ENCODE data around the gene PLA2G4B.

GRCh38 chr15:41828807-41829141 is 9.9 kb upstream of the PLA2G4B start:
- TF ChIP-seq CTCF (conservative IDR thresholded peaks at IDR 0.05) (no peak), EZH2 (IDR thresholded peaks at IDR 0.05; ENCODE audit: low read depth) (no peak)

Data from PC-9 (cell line).